Measurements from ENCODE around the gene SGCD. TPM values are rescaled to one million over a fixed set of nuclear protein-coding genes. Genes with fewer than 3 reads are reported as not detected.

SGCD gene
- total RNA-seq, 1 donor: 13.8 TPM

- no peak overlapping the region for H3K4me3 ChIP-seq (ENCODE audit: low read depth, low read length)
- no peak for TF ChIP-seq CTCF (IDR thresholded peaks at IDR 0.05; ENCODE audit: insufficient read depth, low read depth, low read length)
- DNase-seq (ENCODE audit: low read depth): no peak
Measured at GRCh38 chr5:156515121-156515520, 188.2 kb downstream of the SGCD start.

DNA sequence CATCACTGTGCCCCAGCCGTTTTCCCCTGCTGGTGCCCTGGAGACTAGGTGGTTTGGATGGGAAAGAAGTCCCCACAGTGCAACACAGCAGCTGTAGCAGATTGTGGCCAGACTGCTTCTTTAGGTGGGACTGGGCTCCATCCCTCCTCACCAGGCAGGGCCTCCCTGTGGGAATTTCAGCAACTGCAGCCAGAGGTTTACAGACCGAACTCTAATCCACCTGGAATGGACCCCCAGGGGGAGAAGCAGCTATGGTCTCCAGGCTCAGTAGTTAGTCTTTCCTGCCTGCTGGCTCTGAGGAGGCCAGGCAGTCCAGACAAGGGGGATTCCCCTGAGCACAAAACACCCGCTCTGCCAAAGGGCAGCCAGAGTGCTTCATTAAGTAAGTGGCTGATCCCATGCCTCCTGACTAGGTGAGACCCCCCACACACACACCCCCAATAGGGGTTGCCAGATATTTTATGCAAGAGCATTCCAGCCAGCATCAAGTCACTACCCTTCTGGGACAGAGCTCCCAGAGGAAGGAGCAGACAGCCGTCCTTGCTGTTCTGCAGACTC, 188.9 kb downstream of the SGCD start:
- no peak for DNase-seq (ENCODE audit: low read depth)
- no peak for TF ChIP-seq CTCF (IDR thresholded peaks at IDR 0.05; ENCODE audit: insufficient read depth, low read depth, low read length)
- H3K4me3 ChIP-seq (ENCODE audit: low read depth, low read length): no peak overlapping the region

DNA sequence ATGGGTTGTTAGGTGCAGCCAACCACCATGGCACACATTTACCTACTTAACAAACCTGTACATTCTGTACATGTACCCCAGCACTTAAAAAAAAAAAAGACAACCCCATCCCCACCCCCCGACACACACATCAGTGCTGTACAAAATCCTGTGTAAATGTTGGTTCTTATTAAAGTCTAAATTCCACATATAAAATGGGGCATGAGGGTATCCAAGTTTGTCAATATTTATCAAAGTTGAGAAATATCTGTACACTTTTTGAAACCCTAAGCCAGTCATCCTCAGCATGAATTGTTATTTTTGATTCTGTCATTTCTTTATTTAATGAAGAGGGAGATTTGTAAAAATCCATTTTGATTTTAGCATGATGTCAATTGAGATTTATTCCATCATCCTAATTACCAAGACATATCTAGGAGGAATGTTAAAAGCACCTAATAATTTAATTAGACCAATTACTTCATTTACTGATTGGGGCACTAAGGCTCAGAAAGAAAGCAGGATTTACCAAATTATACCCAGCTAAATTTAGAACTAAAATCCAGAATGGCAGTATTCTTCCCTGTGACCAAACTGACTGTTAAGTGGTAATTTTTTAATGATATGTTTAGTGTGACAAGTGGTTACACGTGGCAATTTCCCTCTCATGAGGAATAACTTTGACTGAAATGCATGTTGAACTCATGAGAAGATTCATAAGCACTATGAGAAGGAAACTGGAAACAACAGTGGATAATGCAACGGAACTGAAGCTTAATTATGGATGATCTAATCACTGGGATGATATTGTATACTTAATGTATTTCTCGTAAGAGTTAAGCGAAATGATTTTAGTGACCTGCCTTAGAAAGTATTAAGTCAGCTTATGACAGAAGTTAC, 195.9 kb downstream of the SGCD start:
- no peak for TF ChIP-seq CTCF (IDR thresholded peaks at IDR 0.05; ENCODE audit: insufficient read depth, low read depth, low read length)
- DNase-seq (ENCODE audit: low read depth): no peak
- H3K4me3 ChIP-seq (ENCODE audit: low read depth, low read length): no peak overlapping the region

DNA sequence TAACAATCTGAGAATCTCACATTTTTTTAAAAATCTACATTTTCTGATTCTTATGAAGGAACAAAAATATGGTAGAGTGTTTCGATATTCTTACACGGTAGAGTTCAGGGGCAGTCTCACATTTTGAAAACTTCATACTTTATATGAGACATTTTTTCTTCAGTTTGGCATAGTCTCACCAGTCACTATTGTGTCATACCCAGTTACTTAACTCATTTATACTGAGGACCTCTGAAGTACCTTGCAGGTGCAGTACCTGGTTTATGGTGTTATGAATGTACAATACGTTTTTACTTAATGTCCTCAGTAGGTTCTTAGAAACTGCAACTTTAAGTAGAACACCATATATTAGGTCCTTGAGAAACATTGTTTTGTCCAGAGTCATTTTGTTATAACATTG, 196.6 kb downstream of the SGCD start:
- no peak for TF ChIP-seq CTCF (IDR thresholded peaks at IDR 0.05; ENCODE audit: insufficient read depth, low read depth, low read length)
- no peak overlapping the region for H3K4me3 ChIP-seq (ENCODE audit: low read depth, low read length)
- DNase-seq (ENCODE audit: low read depth): no peak

GRCh38 chr5:156526081-156526925, 199.3 kb downstream of the SGCD start:
- no peak for TF ChIP-seq CTCF (IDR thresholded peaks at IDR 0.05; ENCODE audit: insufficient read depth, low read depth, low read length)
- no peak for DNase-seq (ENCODE audit: low read depth)
- no peak overlapping the region for H3K4me3 ChIP-seq (ENCODE audit: low read depth, low read length)

DNA sequence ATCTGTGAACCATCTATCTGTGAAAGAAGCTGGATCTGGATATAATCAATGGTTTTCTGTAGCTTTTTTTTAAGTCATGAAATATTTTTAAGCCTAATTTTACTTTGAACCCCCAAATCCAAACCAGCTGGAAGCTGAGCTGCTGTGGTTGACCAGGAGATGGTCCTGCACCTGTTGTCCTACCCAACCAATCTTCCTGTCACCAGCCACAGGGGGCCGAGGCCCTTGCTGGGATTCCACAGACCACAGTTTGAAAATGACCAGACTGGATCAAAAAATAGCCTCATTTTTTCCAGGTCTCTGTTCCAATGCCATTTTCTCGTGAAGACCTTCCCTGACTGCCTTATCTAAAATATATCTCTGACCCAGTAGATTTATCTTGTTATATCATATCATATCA, 200.6 kb downstream of the SGCD start:
- no peak for TF ChIP-seq CTCF (IDR thresholded peaks at IDR 0.05; ENCODE audit: insufficient read depth, low read depth, low read length)
- DNase-seq (ENCODE audit: low read depth): no peak

More for the DNA sequence above, 200.6 kb downstream of the SGCD start:
- no peak overlapping the region for H3K4me3 ChIP-seq (ENCODE audit: low read depth, low read length)

All from fibroblast of villous mesenchyme (primary cell).